Smooth muscle cell (in vitro differentiated cells): ENCODE data around the gene ACTR8. TPM values are rescaled to one million over a fixed set of nuclear protein-coding genes. Genes with fewer than 3 reads are reported as not detected.

Experiments
- DNase-seq: peaks from one replicate; lab custom pipeline; 2025; ENCODE audit not compliant: unreplicated experiment; lab: John Stamatoyannopoulos, UW
- H2AFZ ChIP-seq: fragments of 200-600 bp; sonication (generic); 2 replicates; pipeline ENCODE4 v1.6.0; 2016; ENCODE audit warnings: antibody characterized with exemption, low read depth, mild to moderate bottlenecking
- H3F3A ChIP-seq: fragments of 200-600 bp; sonication (generic); 2 replicates; pipeline ENCODE4 v1.6.0; 2017; ENCODE audit warnings: antibody characterized with exemption, low read depth
- H3K27ac ChIP-seq: fragments of 200-600 bp; sonication (generic); 2 replicates; pipeline ENCODE4 v1.5.1; 2016; ENCODE audit warnings: low read depth, mild to moderate bottlenecking
- H3K27me3 ChIP-seq: fragments of 200-600 bp; sonication (generic); 2 replicates; pipeline ENCODE4 v1.6.1; 2016; ENCODE audit warnings: low read depth, mild to moderate bottlenecking
- H3K36me3 ChIP-seq: fragments of 200-600 bp; sonication (generic); 2 replicates; pipeline ENCODE4 v1.5.1; 2016; ENCODE audit warnings: low read depth
- H3K4me1 ChIP-seq: fragments of 200-600 bp; sonication (generic); 2 replicates; pipeline ENCODE4 v1.5.1; 2016; ENCODE audit warnings: low read depth
- H3K4me2 ChIP-seq: fragments of 200-600 bp; sonication (generic); 2 replicates; pipeline ENCODE4 v1.6.0; 2016; ENCODE audit warnings: mild to moderate bottlenecking
- H3K4me3 ChIP-seq: fragments of 200-600 bp; sonication (generic); 2 replicates; pipeline ENCODE4 v1.5.1; 2016; ENCODE audit warnings: mild to moderate bottlenecking
- H3K79me2 ChIP-seq: fragments of 200-600 bp; sonication (generic); 2 replicates; pipeline ENCODE4 v1.6.0; 2016; ENCODE audit warnings: low read depth, mild to moderate bottlenecking
- H3K9ac ChIP-seq: fragments of 200-600 bp; sonication (generic); 2 replicates; pipeline ENCODE4 v1.6.0; 2016; ENCODE audit warnings: low read depth
- H3K9me3 ChIP-seq: fragments of 200-600 bp; sonication (generic); replicated peaks from 2 replicates; pipeline ENCODE4 v1.5.1; 2016; ENCODE audit warnings: low read depth
- H4K20me1 ChIP-seq: fragments of 200-600 bp; sonication (generic); 2 replicates; pipeline ENCODE4 v1.6.0; 2016; ENCODE audit warnings: low read depth
- CTCF ChIP-seq: fragments of 200-600 bp; sonication (generic); IDR thresholded peaks from 2 replicates; pipeline ENCODE4 v1.5.1; 2017; ENCODE audit warnings: borderline replicate concordance, mild to moderate bottlenecking, antibody characterized with exemption; ENCODE audit not compliant: insufficient read depth, poor library complexity, severe bottlenecking
- WGBS: methylation state at CpG from one replicate; pipeline ENCODE4 v1.1.7; 2016; ENCODE audit warnings: low lambda C conversion rate; 5-methylcytosine and 5-hydroxymethylcytosine counted together
- polyA plus RNA-seq: library from polyadenylated mRNA; unstranded; fragments of >200 nt; fragmentation: Nextera tagmentation; extraction: Ambion mirVana; gene quantifications from 2 replicates; pipeline ENCODE4 v1.2.1, GENCODE V29; 2016
- total RNA-seq: library from RNA; depleted of rRNA; stranded (reverse); fragments of >200 nt; gene quantifications from 2 replicates; pipeline ENCODE4 v1.2.3, GENCODE V29; 2014

Gene ACTR8
- total and polyA plus RNA-seq, 2 experiments from 2014 or later: 17.4 to 23.1 TPM

GRCh38 chr3:53834429-53835095 is 47.4 kb downstream of the ACTR8 start:
- H3K36me3 ChIP-seq: no peaks in the 10 kb centered on the region
- no peak for DNase-seq
- H3K27me3 ChIP-seq: no peaks in the 10 kb centered on the region
- no peaks in the 10 kb centered on the region for H4K20me1 ChIP-seq
- H3K79me2 ChIP-seq: no peaks in the 10 kb centered on the region
- no peak overlapping the region for H3K4me2 ChIP-seq
- H2AFZ ChIP-seq: no peak overlapping the region
- 99% methylated on average over 6 of the region's 6 CpGs for WGBS
- TF ChIP-seq CTCF: no peak
- no peak overlapping the region for H3K27ac ChIP-seq
- H3K4me1 ChIP-seq: no peaks in the 10 kb centered on the region
- H3K4me3 ChIP-seq: no peak overlapping the region
- H3K9me3 ChIP-seq: no peaks in the 10 kb centered on the region
- no peak overlapping the region for H3K9ac ChIP-seq
- no peaks in the 10 kb centered on the region for H3F3A ChIP-seq

GRCh38 chr3:53833700-53834099 is 48.3 kb downstream of the ACTR8 start:
- Histone ChIP-seq H3F3A (no peaks in the 10 kb centered on the region), H3K27ac (no peak overlapping the region), H3K27me3 (no peaks in the 10 kb centered on the region), H3K9me3 (no peaks in the 10 kb centered on the region), H3K4me1 (no peaks in the 10 kb centered on the region), H3K79me2 (no peaks in the 10 kb centered on the region), H2AFZ (no peak overlapping the region), H3K4me3 (no peak overlapping the region), H3K36me3 (no peaks in the 10 kb centered on the region), H3K9ac (no peak overlapping the region), H4K20me1 (no peaks in the 10 kb centered on the region), H3K4me2 (no peak overlapping the region)
- WGBS: 92% methylated on average over 5 of the region's 5 CpGs
- no peak for TF ChIP-seq CTCF
- no peak for DNase-seq

GRCh38 chr3:53833053-53833645 is 48.8 kb downstream of the ACTR8 start:
- no peak overlapping the region for H3K4me2 ChIP-seq
- H3K9ac ChIP-seq: no peak overlapping the region
- no peak for TF ChIP-seq CTCF
- no peak overlapping the region for H3K27ac ChIP-seq
- no peaks in the 10 kb centered on the region for H3K36me3 ChIP-seq
- H3K9me3 ChIP-seq: no peaks in the 10 kb centered on the region
- H3K79me2 ChIP-seq: no peaks in the 10 kb centered on the region
- H3F3A ChIP-seq: no peaks in the 10 kb centered on the region
- DNase-seq: no peak
- H3K4me1 ChIP-seq: no peaks in the 10 kb centered on the region
- H4K20me1 ChIP-seq: no peaks in the 10 kb centered on the region
- WGBS: 92% methylated on average over 9 of the region's 9 CpGs
- H3K4me3 ChIP-seq: no peak overlapping the region
- H3K27me3 ChIP-seq: no peaks in the 10 kb centered on the region
- H2AFZ ChIP-seq: no peak overlapping the region

GRCh38 chr3:53830944-53831343 is 51.0 kb downstream of the ACTR8 start:
- Histone ChIP-seq H3K36me3 (no peaks in the 10 kb centered on the region), H3K9me3 (no peaks in the 10 kb centered on the region), H4K20me1 (no peaks in the 10 kb centered on the region), H3K79me2 (no peaks in the 10 kb centered on the region), H2AFZ (no peak overlapping the region), H3K4me2 (no peak overlapping the region), H3K4me1 (no peaks in the 10 kb centered on the region), H3K9ac (no peak overlapping the region), H3K27me3 (no peaks in the 10 kb centered on the region), H3K4me3 (no peak overlapping the region), H3K27ac (no peak overlapping the region), H3F3A (no peaks in the 10 kb centered on the region)
- TF ChIP-seq CTCF: no peak
- no peak for DNase-seq
- WGBS: 93% methylated on average over 6 of the region's 6 CpGs
